Muscle layer of colon (tissue), 2 donors: ENCODE measurements around the gene HES3.

Experiments used
- H3K27ac ChIP-seq: one replicate; pipeline ENCODE4 v1.7.0; 2013; ENCODE audit warnings: low read depth, mild to moderate bottlenecking, low read length, moderate library complexity
- H3K27me3 ChIP-seq, 2 donors: one replicate each; pipeline ENCODE4 v1.7.0; 2013; ENCODE audit warnings: low read length in 2 of 2, mild to moderate bottlenecking in 2 of 2; ENCODE audit not compliant: insufficient read depth in 2 of 2, control insufficient read depth in 1 of 2
- H3K36me3 ChIP-seq: one replicate; pipeline ENCODE4 v1.7.0; 2013; ENCODE audit warnings: mild to moderate bottlenecking, low read length; ENCODE audit not compliant: insufficient read depth
- H3K4me1 ChIP-seq: one replicate; pipeline ENCODE4 v1.7.0; 2013; ENCODE audit warnings: mild to moderate bottlenecking, low read length; ENCODE audit not compliant: insufficient read depth
- H3K4me3 ChIP-seq, 2 donors: one replicate each; pipeline ENCODE4 v1.7.0; 2013; ENCODE audit warnings: low read length in 2 of 2, low read depth in 1 of 2, mild to moderate bottlenecking in 1 of 2, moderate library complexity in 1 of 2
- H3K9ac ChIP-seq: one replicate; pipeline ENCODE4 v1.7.0; 2013; ENCODE audit warnings: low read length
- H3K9me3 ChIP-seq: one replicate; pipeline ENCODE4 v1.7.0; 2013; ENCODE audit warnings: mild to moderate bottlenecking, low read length
- donor health status: abdominal sarcoma.
- donor health status: Adenocarcinoma of cecum.

The HES3 gene

DNA sequence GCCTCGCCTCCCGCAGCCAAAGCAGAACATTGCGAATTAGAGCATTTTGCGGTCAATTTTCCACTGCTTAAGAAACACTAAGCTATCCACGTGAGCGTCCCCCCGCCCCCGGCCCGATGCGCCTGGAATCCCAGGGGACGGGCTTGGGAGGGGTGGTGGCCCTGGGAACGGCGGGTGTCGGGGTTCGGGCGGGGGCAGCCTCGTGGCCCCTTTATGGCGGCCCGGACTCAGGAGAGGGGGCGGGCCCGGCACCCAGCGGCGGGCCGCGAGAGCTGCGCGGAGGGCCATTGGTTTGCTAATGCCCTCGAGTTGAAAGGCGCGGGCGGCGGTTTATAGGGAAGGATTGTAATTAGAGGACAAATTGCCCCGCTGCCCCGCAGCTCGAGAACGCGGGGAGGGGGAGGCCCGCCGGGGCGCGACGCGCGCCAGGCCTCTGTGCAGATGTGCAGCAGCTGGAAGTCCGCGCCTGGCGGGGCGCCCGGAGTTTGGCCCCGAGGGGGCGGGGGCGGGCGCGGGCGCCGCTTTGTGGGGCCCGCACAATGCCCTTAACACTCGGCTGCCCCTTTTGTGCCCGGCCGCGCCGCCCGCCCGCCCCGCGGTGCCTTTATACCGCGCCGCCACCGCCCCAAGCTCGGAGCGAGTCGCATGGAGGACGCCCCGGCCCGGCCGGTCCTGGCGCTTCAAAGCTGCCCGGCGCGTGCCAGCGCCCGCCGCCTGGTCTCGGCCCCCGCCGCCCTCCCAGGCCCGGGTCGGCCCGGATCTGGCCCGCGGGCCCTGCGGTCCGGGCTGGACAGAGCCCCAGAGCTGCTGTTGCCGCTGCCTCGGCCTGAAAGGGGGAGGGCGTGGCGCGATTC lies 1.9 kb upstream of the HES3 start:
- Histone ChIP-seq H3K27me3 (peaks cover 55 to 73% of the 10 kb centered on the region in 2 donors), H3K4me3 (no peak overlapping the region), H3K36me3 (no peaks in the 10 kb centered on the region), H3K9ac (no peak overlapping the region), H3K27ac (no peak overlapping the region), H3K4me1 (no peaks in the 10 kb centered on the region), H3K9me3 (no peaks in the 10 kb centered on the region)

DNA sequence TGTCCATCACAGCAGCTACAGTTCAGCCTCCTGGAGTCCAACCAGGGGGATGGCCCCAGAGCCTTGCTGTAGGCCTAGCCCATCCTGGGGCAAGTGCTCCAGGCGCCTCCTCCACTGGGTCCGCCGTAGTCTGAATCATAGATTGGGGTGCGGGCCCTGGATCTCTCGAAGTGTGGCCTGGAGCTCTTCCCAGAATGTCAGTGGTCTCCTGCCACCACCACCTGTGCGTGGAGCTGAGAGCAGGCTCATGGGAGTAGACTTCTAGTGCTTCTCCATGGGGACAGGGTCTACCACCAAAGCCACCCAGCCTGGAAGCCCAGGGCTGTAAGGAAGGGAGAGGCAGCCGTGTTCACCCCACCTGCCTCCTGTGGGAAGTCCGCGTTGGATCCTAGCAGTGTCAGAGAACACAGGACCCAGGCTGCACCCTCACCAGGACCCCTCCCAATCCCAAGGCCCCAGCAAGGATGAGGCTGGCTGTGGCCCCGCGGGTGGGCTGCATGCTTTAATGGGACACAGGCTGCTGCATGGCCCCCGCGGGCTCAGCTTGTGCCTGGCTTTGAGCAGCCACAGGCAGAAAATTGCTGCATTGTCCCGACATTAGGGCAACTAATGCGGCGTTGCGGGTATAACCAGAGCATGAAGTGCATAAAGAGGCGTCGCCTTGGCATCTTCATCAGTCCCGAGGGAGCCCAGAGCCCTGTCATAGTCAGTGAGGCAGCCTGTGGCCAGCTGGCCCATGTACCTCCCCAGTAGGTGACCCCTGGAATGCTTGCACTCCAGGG lies 735 bp upstream of the HES3 start:
- Histone ChIP-seq H3K9ac (no peak overlapping the region), H3K4me1 (no peaks in the 10 kb centered on the region), H3K27me3 (peaks cover 54 to 84% of the 10 kb centered on the region in 2 donors), H3K27ac (no peak overlapping the region), H3K4me3 (no peak overlapping the region), H3K36me3 (no peaks in the 10 kb centered on the region), H3K9me3 (no peaks in the 10 kb centered on the region)

DNA sequence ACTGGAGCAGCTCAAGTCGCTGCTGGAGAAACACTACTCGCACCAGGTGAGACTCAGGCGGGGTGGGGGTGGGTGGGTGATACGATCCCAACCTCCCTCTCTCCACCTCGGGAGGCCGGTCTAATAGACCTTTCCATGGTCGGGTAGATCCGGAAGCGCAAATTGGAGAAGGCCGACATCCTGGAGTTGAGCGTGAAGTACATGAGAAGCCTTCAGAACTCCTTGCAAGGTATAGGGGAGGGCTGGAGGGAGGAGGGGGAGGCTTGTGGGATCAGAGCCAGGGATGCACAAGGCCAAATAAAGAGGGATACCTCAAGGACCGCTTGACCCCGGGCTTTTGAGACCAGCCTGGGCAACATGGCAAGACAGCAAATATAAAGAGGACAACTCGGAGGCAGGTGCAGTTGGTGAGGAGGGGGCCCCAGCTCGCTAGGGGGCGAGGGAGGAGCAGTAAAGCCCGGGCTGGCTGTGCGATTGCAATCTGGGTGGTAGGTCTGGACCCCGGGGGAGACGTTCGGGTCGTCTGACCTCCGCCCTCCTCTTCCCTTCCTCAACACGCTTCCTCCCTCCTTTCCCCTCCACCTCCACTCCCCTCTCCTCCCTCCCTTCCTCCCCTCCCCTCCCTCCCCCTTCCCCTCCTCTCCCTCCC lies 546 bp downstream of the HES3 start:
- H3K9ac ChIP-seq, result no peak overlapping the region
- no peaks in the 10 kb centered on the region for H3K4me1 ChIP-seq
- H3K36me3 ChIP-seq, result no peaks in the 10 kb centered on the region
- no peak overlapping the region for H3K27ac ChIP-seq
- H3K4me3 ChIP-seq, result no peak overlapping the region
- peaks cover 46 to 89% of the 10 kb centered on the region in 2 donors for H3K27me3 ChIP-seq
- no peaks in the 10 kb centered on the region for H3K9me3 ChIP-seq

DNA sequence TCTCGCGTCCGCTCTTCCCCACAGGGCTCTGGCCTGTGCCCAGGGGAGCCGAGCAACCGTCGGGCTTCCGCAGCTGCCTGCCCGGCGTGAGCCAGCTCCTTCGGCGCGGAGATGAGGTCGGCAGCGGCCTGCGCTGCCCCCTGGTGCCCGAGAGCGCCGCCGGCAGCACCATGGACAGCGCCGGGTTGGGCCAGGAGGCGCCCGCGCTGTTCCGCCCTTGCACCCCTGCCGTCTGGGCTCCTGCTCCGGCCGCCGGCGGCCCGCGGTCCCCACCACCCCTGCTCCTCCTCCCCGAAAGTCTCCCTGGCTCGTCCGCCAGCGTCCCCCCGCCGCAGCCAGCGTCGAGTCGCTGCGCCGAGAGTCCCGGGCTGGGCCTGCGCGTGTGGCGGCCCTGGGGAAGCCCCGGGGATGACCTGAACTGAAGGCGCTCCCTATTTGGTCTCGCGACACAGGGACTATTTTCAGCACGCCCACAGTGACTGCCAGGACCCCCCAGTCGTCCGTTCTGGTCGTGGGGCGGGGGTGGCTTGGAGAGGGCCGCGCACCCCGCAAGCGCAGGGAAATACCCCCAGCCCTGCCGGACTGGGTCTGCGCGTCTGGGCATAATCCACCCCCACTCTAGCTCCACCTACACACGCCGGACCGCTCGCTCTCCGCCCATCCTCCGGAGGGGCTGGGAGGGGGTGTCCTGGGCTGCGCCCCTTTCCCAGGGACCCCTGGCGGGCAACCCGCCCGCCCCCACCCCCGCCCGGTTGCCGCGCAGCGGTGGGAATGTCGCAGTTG lies 1.3 kb downstream of the HES3 start:
- Histone ChIP-seq H3K27me3 (peaks cover 41 to 89% of the 10 kb centered on the region in 2 donors), H3K9ac (no peak overlapping the region), H3K9me3 (no peaks in the 10 kb centered on the region), H3K4me1 (no peaks in the 10 kb centered on the region), H3K27ac (no peak overlapping the region), H3K36me3 (no peaks in the 10 kb centered on the region), H3K4me3 (no peak overlapping the region)

DNA sequence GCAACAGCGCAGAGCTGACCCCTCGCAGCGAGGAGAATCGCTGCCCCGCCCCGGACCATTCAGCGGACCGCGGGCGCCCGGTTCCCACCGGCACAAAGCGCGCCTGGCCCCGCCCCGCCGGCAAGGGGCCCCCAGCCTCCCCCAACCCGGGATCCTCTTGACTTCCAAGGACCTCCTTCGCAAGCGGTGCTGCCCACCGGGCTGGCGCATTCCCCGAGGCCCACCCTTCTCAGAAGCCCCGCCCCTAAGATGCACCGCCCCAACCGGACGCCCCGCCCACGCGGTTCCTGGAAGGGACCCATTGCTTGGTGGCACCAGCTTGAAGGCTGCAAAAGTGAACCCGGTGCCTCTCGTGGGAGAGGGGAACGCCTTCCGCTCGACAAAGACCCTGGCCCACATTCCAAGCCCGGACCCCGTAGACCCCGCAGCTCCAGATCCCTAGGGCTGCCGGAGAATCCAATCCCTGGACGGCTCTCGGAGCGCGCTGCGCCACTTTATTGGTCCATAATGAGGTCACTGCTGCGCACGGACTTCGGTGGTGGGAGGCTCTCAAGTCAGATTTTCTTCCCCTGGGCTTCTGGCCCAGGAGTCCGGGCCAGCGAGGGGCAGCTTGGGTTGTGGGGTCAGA lies 2.0 kb downstream of the HES3 start:
- Histone ChIP-seq H3K36me3 (no peaks in the 10 kb centered on the region), H3K27me3 (peaks cover 35 to 82% of the 10 kb centered on the region in 2 donors), H3K4me1 (no peaks in the 10 kb centered on the region), H3K9ac (no peak overlapping the region), H3K4me3 (no peak overlapping the region), H3K9me3 (no peaks in the 10 kb centered on the region), H3K27ac (no peak overlapping the region)

DNA sequence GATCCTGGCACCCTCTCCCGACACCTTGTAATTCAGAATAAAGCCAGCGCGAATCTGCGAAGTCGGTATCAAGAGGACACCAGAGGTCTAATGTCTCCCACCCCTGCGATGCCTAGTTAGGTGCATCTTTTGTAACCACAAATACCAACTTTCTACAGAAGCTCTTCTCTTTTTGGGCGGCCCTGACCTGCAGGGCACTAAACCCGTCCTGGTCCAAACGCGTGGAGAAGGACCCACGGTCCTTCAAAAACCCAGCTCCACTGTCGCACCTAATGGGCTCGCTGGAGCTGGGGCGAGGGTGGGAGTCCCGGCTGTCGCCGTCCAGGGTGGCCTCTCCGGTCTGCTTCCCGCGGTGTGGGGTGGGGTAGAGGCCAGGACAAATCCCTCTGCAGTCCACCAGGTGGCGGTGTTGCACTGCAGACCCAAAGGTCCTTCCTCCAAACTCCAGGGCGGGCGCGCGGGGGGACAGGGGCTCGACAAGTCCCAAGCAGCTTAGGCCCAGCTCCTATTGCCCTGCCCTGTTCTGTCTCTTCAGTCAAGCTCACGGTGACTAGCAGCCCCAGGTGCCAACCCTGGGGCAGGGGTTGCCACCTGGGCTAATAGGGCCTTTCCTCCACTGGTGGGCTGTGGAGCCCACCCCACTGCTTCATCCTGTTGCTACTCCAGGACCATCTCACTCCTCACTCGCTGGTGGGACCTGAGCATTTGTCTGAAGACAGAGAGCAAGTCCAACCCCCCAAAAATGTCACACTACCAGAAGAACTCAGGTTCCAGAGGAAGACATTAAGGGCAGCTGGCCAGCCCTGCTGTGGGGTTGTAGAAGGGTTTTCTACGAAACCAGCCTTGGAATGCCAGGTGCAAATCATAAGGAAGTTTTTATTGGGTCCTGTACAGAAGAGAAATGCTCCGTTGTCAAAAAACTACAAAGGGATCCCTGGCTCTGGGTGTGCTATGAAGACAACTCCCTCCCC lies 2.8 kb downstream of the HES3 start:
- no peak overlapping the region for H3K9ac ChIP-seq
- no peak overlapping the region for H3K27ac ChIP-seq
- H3K36me3 ChIP-seq, result no peaks in the 10 kb centered on the region
- no peaks in the 10 kb centered on the region for H3K9me3 ChIP-seq
- peaks cover 27 to 74% of the 10 kb centered on the region in 2 donors for H3K27me3 ChIP-seq
- H3K4me1 ChIP-seq, result no peaks in the 10 kb centered on the region
- H3K4me3 ChIP-seq, result no peak overlapping the region

DNA sequence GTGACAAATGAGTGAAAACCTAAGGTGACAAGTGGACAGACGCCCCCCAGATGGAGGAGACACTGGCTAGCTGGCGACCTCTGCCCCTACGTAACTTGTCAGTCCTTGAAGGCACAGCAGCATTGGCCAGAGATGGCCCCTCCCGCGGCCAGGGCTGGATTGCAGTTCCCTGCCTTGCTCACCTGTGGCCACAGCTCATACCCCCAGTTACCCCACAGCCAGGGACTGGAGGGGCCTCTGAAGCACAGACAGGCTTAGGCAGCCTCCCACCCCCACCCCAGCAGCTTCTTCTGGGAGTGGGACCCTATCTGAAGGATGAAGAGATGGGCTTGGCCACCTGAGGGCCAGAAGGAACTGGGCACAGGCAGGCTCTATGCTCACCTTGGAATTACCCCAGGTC lies 3.7 kb downstream of the HES3 start:
- Histone ChIP-seq H3K9me3 (no peaks in the 10 kb centered on the region), H3K27me3 (peaks cover 25 to 75% of the 10 kb centered on the region in 2 donors), H3K36me3 (no peaks in the 10 kb centered on the region), H3K9ac (no peak overlapping the region), H3K4me1 (no peaks in the 10 kb centered on the region), H3K4me3 (no peak overlapping the region), H3K27ac (no peak overlapping the region)

DNA sequence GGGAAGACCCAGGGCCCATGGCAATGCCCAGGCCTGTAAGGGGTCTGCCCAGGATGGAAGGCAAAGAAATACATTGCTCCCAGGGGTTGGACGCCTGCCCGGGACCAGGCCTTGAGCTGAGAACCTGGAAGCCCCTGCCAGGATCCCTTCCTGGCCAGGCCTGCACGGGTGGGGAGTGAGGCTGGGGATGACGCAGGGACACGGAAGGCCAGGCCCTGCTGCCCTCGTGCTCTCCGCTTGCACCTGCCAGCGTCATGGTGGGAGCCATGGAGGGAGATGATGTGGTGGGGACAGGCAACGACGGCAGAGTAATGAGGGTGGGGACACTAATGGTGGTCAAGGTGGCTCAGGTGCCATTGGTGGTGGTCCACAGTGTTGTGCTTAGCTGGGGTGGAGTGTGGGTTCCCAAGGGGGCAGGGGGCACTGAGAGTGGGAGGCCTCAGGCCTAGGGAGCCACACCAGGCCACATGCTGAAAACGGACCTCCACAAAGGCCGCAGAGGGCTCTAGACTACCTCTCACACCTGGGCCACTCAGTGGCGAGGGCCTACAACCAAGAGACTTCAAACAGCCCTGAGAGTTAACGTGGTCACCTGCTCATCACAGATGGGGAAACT lies 4.3 kb downstream of the HES3 start:
- no peak overlapping the region for H3K9ac ChIP-seq
- no peaks in the 10 kb centered on the region for H3K36me3 ChIP-seq
- no peaks in the 10 kb centered on the region for H3K4me1 ChIP-seq
- peaks cover 19 to 69% of the 10 kb centered on the region in 2 donors for H3K27me3 ChIP-seq
- no peak overlapping the region for H3K27ac ChIP-seq
- H3K9me3 ChIP-seq, result no peaks in the 10 kb centered on the region
- H3K4me3 ChIP-seq, result no peak overlapping the region

DNA sequence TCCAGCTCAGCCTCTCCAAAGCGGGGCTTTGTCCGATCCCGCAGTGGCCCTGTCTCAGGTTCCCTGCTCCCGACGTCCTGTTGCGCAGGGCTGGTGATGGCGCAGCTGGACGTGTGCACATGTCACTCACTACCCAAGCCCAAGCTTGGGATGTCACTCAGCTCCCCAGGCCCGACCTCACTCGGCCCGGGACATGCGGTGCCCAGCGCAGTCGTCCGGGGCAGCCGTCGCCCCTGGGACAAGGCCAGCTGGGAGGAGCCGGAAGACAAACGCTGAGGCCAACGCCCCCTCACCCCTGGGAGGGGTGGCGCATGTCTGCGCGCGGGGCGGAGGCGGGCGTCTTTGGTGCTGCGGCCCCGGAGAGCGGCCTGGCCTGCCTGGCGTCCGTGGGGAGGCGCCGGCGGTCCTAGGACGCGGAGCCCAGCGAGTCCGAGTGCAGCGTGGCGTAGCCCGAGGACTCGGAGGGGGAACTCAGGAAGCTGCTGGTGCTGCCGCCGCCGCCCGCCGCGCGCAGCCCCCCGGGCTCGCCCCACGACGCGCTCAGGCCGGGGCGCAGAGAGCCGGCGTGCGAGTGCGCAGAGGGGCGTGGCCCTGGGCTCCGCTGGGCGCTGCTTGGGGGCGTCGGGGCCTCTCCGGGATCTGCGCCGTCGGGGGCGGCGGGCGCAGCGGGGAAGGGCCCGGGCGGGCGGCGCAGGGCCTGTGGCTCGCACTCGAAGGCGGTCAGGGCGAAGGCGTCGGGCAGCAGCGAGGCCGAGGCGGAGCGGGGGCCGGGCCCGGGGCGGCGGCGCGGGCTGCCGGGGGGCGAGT lies 5.2 kb downstream of the HES3 start:
- Histone ChIP-seq H3K9ac (no peak overlapping the region), H3K36me3 (no peaks in the 10 kb centered on the region), H3K4me1 (no peaks in the 10 kb centered on the region), H3K4me3 (no peak overlapping the region), H3K27ac (no peak overlapping the region), H3K9me3 (no peaks in the 10 kb centered on the region), H3K27me3 (peaks cover 14 to 61% of the 10 kb centered on the region in 2 donors)
